Inflammatory macrophage treated with lipopolysaccharide for 4 hours (primary cell): ENCODE measurements around the gene UBC.

Experiments
- DNase-seq: peaks from one replicate; pipeline ENCODE4 v3.0.0-alpha.2; 2020

UBC gene

DNA sequence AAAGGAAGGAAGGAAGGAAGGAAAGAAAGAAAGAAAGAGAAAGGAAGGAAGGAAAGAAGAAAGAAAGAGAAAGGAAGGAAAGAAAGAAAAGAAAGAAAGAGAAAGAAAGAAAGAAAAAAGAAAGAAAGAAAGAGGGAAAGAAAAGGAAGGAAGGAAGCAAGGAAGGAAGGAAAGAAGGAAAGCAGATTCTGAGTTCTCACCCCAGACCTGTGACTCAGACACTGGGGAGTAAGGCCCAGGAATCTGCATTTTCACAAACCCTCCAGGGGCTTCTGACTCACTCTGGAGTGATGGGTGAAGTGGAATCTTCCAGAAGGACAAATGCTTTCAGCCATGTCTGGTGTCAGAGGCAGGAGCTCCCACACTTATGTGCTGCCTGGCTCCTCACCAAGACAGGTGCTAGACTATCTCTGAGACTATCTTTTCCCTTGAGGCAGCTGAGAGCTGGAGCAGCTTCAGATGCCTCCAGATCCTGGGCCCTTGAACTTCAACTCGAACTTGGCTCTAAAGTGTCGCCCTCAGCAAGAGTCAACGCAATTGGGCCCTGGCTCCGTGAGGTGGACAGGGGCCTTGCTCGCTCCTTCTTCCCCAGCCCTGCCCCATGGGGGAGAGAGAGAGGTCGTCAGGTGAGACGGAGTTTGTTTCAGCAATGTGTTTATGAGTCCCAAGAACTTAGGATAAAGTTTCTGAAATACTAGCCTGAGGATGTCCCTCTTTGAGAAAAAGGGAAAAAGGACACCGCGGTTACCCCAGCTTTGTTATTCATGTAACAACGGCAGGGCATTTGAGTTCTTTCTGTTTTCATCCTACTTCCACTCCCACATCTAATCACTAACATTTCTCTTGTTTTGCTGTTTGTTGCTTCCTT is 31.0 kb downstream of the UBC start:
- no peak for DNase-seq

DNA sequence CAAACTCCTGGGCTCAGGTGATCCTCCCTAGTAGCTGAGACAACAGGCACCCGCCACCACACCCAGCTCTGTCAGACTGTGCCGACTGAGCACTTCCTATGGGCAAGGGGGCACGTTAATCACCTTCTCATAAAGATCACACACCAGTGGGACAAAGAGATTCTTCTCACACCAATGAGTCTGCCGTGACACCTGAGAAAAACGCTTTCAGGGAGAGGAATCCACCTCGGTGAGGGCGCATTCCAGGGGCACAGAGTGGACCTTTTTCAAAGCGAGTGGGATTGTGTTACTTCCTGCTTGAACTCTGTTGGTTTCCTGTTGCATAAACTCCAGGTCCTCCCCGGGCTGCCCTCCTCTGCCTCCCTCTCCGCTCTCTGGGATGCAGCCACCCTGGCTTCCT is 33.3 kb downstream of the UBC start:
- peak; percentile 36 for DNase-seq

DNA sequence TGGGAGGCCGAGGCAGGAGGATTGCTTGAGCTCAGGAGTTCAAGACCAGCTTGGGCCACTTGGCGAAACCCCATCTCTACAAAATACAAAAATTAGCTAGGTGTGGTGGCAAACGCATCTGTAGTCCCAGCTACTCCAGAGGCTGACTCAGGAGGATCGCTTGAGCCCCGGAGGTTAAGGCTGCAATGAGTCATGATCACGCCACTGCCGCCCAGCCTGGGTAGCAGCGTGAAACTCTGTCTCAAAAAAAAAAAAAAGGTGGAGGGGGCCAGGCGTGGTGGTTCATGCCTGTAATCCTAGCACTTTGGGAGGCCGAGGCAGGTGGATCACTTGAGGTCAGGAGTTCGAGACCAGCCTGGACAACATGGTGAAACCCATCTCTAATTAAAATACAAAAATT is 34.1 kb downstream of the UBC start:
- DNase-seq = peak; percentile 57

DNA sequence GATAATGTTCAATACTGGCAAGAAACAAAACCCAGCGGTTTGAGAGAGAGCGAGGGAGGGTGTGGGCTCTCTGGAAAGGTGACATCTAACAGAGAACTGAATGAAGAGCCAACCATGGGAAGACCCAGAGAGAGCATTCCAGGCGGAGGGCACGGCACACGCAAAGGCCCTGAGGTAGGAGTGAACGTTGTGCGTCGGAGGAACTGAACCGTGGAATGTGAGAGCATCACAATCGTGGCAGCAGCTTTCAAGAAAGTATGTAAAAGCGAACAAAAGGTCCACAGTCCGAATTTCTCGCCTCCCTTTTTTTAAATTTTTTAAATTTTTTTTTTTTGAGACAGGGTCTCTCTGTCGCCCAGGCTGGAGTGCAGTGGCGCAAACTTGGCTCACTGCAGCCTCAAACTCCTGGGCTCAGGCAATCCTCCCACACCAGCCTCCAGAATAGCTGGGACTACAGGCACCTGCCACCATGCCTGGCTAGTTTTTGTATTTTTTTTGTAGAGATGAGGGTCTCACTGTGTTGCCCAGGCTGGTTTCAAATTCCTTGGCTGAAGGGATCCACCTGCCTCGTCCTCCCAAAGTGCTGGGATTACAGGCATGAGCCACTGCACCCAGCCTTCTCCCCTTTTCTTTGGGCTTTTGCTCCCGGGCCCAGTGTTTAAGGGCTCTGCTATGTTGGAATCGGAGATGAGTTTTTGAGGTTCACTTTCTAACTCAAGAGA is 35.5 kb downstream of the UBC start:
- no peak for DNase-seq

DNA sequence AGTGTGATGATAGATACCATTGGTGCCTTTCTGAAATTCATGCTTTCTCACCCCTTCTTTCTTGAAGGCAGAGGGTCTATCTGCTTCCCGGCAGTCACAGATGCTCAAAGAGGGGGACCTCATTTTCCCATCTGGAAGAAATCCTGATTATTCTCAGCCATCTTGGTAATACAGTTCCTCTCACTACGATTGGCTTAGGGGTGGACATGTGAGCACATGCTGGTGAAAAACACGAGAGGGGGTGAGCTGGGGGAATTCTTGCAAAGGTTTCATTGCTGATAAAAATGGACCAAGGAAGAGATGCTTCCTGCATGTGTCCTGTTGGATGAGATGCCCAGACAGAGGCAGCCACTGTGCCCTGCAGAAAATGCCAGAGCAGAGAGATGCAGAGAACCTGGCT is 37.0 kb downstream of the UBC start:
- no peak for DNase-seq

DNA sequence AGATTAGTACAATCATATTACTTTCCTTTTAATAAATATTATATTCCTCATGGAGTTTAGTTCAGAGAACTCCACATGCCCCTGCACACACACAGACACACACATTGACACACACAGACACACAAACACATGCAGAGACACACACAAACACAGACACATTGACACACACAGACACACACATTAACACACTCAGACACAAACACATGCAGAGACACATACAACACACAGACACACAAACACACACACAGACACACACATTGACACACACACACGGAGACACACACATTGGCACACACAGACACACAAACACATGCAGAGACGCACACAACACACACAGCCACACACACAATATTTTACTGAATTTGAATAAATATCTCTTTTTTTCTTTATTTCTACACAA is 38.3 kb downstream of the UBC start:
- DNase-seq = no peak

DNA sequence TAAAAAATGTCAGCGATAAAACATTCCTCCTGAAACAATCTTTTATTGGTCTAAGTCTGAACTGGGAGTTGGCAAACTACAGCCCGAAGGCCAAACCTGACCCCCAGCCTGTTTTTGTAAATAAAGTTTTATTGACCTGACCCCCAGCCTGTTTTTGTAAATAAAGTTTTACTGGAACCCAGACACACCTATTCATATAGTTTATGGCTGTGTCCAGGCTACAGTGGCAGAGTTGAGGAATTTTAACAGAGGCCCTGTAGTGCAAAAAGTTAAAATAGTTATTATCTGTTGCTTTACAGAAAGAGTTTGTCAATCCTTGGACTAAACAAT is 38.7 kb downstream of the UBC start:
- DNase-seq = no peak

DNA sequence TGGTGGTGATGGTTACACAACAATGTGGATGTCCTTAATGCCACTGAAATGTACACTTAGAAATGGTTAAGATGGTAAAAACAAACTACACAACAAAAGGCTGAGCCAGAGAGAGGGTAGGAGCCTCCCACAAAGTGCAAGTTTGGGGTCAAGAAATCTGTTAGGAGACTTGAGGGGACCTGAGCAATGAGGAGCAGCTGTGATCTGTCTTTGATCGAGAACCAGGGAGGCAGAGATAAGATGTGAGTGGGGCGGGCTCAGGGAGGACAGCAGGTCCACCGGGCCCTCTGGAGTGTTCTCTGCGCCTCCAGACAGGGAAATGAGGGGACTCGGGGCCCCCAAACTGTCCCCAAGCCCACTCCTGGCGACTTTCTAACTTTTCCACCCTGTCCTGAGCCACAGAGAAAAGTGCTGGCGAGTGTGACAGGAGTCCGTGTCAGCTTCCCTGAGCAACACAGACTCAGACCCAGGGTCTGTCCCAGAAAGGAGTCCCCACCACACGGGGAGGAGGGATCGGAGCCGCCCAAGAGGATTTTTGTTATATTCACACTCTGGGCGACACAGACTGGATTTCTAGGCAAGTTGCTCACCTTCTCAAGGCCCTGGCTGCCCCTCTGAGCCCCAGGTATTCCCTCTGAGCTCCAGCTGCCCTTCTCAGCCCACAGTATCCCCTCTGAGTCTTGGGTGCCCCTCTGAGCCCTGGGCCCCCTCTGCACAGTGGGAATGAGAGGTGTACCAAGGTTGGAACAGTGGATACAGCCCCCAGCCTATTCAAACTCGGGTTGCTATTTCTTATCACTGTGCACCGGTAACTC is 39.3 kb downstream of the UBC start:
- no peak for DNase-seq

DNA sequence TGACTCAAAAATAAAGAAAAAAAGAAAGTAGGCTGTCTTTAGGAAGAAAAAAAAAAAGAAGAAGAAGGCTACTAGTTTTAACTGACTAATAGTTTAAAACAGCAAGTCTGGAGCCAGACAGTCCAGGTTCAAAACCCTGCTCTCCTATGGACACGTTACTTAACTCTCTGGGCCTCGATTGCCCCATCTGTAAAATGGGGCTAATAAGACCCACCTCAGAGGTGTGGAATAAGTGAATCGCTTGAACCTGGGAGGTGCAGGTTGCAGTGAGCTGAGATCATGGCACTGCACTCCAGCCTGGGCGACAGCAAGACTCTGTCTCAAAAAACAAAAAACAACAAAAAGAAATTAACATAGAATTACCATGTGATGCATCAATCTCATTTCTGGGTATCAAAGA is 40.3 kb downstream of the UBC start:
- DNase-seq = no peak

DNA sequence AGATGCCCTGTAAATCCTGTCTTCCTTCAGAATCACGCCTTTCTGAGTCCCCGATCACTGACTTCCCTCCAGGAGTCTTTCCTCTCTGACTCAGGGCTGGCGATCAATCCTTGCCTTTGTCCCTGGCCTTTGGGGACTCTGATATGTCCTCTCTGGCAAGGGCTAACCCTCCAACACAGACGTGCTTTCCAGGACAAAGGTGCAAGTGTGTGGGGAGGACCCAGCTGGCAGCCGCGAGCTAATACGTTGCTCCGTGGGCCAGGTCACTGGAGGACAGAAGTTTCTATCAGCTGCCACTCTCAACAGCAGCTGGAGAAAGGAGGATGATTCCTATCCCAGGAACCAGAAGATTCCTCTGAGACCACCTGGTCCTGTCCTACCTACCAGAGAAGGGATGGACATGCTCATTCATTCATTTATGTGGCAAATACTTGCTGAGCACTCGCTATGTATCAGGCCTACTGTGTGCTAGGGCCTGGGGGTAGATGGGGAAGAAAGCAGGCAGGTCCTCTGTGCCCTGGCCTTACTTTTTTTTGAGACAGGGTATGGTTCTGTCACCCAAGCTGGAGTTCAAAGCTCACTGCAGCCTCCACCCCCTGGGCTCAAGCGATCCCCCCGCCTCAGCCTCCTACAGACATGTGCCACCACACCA is 42.3 kb downstream of the UBC start:
- DNase-seq = no peak

DNA sequence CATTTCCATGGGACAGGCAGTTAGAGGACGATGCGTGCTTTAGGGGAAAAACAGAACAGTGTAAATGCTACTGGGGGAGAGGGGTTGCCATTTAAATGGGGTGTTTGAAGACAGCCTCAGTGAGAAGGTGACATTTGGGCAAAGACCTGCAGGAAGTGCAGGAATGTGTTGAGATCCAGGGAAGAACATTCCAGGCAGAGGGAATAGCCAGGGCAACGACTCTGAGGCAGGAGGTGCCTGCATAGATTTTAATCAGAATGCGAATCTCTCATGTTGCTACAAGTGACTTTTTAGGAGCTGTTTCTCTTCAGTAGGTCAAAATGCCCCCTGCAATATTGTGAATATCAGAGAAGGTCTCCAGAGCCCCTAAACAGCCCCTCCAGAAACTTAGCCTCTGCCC is 43.2 kb downstream of the UBC start:
- DNase-seq = no peak

DNA sequence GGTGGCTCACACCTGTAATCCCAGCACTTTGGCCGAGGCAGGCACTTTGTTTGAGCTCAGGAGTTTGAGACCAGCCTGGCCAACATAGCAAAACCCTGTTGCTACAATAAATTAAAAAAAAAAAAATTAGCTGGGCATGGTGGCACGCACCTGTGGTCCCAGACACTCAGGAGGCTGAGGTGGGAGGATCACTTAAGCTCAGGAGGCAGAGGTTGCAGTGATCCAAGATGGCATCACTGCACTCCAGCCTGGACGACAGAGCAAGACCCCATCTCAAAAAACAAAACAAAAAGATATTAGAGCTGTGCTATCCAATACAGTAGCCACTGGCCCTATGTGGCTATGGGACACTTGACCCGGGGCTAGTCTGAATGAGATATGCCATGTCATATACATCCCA is 43.9 kb downstream of the UBC start:
- no peak for DNase-seq

DNA sequence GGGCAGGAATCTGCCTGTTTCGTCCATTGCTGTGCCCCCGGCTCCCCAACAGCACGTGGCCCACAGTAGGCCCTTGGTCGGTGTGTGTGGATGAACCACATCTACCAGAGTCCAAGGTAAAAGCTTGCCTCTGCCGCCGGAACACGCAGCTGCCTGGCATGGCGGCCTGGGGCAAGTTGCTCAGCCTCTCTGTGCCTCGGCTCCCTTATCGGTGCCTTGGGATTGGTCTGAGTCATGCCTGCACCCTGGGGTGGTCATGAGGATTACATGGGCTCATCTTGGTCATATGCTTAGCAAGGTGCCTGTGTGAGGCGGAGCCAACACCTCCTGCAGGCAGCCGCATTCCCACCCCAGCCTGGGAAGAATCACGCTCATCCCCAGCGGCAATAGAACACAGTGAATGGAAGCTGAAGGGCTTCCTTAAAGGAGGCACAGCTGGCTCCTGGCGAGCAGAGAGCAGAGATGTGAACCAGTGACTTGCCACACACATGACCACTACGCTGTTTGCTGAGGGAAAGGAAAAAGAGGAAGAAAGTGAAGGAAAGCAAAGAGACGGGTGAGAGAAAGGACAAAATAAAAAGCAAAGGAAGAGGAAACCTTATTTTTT is 45.3 kb downstream of the UBC start:
- DNase-seq = peak; percentile 85

DNA sequence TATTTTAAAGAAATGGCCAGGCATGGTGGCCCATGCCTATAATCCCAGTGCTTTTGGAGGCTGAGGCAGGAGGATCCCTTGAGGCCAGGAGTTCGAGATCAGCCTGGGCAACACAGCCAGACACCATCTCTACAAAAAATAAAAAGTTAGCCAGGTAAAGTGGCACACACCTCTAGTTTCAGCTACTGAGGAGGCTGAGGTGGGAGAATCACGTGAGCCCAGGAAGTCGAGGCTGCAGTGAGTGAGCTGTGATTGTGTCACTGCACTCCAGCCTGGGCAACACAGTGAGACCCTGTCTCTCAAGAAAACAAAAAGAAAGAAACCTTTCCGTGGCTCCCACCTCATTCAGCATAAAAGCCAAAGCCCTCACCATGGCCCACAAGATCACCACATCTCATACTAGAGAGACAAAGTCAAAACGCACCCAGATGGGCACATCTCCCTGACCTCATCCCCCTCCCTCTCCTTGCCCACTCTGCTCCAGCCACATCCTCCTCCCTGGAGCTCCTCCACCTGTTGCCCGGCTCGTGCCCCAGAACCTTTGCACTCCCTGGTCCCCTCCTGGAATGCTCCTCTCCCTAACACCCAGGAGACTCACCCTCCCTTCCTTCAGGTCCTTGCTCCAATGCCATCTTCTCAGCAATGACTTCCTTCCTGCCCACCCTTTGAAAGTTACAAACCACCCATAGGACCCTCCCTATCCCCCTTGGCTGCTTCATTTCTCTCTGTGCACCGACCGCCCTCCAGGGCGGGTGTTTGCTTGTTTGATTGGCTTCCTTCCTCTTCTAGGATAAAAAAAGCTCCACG is 46.0 kb downstream of the UBC start:
- no peak for DNase-seq

DNA sequence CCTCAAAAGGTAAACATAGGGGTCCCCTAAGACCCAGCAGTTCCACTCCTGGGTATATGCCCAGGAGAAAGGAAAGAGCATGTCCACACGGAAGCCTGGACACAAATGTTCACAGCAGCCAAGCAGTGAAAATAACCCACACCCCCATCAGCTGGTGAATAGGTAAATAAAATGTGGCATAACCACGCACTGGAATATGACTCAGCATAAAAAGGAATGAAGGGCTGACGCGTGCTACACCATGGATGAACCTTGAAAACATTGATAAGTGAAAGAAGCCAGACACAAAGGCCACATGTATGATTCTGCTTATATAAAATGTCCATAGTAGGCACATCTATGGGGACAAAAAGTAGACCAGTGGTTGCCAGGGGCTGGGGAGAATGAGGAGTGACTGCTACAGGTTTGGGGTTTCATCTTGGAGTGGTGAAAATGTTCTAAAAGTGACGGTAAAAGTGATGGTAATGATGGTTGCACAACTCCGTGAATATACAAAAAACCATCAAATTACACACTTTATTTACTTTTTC is 47.0 kb downstream of the UBC start:
- DNase-seq = no peak

DNA sequence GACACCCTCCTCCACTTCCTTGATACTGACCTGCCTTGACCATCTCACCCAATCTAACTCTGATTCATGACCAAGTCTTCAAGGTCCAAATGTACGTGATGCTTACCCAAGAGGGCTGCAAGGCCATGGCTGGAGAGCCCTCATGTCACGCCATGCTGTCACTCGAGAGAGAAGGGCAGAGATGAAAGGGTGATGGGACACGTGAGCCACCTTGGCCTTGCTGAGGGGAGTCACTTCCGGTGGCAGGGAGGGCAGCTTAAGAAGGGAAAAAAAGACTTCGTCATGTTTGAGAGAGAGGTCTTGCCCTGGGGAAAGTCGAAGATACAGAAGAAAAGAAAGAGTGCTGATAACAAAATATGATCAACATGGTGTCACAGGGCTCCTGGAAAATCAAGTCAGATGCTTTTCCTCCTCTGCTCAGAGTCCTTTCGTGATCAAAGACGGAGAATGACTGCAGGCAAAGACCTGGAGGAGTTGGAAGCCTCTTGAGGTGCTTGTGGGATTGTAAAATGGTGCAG is 47.5 kb downstream of the UBC start:
- DNase-seq = no peak

DNA sequence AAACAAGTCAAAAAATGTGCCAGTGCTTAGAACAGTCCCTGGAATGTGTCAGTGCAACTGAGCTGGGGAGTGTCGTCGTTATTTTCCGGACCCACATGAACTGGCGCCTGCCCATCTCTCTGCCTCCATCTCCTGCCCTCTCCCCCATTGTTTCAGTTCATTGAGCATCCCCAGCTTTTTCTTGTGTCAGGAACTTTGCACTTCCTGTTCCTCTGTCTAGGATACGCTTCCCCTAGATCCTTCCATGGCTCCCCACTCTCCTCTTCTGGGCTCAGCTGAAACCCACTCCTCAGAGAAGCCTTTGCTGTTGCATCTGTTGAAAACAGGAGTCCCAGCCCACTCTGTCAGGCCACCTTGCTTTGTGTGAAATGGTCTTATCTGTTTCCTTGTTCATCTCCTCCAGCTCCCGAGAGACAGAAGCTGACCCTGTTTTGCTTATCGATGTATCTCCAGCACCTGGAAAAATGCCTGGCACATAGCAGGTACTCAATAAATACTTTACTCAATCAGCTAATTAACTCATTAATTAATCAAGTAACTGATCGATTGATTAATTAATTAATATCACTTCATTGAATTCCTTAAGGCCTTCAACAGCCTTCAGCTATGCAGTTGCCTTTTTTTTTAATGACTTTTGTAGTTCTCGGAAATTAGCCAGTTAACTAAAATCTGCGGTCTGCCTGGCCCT is 48.1 kb downstream of the UBC start:
- DNase-seq = no peak

DNA sequence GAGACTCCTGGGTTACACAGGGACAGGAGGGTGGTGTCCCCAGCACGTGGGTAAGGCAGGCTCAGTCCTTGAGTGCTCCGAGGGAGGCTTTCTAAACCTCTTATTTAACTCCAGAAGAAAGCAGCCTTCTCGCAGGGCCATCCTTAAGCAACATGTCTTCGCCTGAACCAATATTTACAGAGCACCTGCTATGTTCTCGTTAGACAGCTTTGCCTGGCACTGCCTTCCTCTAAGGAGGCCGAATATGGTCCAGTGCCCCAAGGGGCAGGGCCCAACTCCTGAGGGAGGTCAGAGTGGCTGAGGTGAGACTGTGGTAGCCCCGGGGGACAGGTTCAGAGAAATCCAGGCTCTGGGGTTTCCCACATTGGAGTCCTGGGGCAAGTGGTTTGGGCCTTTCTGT is 48.7 kb downstream of the UBC start:
- DNase-seq = no peak

DNA sequence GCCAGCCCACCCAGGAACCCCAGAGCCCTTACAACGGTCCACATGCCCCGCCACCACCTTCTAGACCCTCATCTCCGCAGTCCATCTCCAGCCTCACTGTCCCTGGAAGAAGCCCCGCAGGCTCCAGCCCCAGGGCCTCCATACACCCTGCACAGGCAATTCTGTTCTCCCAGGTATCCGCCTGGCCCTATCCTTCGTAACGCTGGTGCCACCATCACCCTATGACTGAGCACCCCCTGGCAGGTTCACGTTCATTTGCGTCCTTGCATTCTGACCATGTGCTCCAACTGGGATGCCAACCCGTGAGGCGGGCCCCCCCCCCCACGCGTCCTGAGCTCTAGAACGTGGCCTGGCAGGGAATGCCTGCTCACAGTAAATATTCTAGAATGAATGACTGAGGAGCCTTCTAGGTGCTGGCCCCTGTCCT is 50.1 kb downstream of the UBC start:
- DNase-seq = no peak

DNA sequence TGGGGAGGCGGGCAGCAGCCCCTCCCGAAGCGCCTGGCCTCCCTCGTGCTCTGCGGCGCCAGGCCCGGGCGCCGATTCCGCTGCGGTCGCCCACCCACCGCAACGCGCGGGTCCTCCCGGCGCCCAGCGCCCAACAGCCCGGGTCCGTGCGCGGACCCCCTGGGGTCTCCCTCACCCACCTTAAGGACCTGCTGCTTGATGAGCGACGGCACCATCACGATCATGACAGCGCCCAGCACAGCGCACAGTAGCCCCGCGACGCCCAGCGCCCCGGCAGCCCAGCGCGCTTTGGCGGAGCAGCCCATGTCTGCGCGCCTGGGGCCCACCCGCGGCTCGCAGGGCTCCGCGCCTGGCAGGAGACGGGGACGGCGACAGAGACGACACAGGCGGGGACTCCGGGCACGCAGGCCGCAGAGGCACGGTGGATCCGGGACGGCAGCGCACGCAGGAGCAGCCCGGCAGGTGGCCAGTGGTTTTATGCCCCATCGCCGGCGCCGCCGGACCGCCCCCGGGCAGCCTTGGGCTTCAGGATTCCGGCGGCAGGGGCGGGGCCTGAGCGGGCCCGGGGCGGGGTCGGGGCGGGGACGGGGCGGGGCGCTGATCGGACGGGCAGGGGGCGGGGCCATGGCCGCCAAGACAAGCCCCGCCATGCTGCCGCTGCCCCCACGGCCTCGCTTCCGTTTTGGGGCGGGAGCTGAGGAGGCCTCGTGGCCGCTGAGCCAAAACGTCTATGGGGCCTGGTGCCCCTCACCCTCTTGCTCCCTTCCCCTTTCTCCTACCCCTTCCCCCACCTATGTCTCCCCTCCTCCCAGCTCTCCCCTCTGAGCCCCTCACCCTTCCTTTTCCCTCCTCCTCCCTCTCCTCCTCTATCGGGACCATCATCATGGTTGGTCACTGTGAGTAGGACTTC is 50.8 kb downstream of the UBC start, which contains the start of gene SCARB1:
Gene SCARB1 (minus strand): TSS at position 449 of the 910 bp plus-strand sequence. CDS start 144 bp downstream, at position 305.
- DNase-seq = peak; percentile 80
